ENCODE data around the gene CLVS2.

CLVS2 gene

GRCh38 chr6:123118811-123119210 is 122.8 kb downstream of the CLVS2 start:
- TF ChIP-seq, protein P1, sequence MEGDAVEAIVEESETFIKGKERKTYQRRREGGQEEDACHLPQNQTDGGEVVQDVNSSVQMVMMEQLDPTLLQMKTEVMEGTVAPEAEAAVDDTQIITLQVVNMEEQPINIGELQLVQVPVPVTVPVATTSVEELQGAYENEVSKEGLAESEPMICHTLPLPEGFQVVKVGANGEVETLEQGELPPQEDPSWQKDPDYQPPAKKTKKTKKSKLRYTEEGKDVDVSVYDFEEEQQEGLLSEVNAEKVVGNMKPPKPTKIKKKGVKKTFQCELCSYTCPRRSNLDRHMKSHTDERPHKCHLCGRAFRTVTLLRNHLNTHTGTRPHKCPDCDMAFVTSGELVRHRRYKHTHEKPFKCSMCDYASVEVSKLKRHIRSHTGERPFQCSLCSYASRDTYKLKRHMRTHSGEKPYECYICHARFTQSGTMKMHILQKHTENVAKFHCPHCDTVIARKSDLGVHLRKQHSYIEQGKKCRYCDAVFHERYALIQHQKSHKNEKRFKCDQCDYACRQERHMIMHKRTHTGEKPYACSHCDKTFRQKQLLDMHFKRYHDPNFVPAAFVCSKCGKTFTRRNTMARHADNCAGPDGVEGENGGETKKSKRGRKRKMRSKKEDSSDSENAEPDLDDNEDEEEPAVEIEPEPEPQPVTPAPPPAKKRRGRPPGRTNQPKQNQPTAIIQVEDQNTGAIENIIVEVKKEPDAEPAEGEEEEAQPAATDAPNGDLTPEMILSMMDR (IDR thresholded peaks at IDR 0.05): no peak

More at GRCh38 chr6:123118811-123119210, 122.8 kb downstream of the CLVS2 start:
- Histone ChIP-seq H3K27ac (no peak overlapping the region), H3K36me3 (no peaks in the 10 kb centered on the region), H3K27me3 (no peaks in the 10 kb centered on the region), H3K4me1 (no peaks in the 10 kb centered on the region), H3K9me3 (no peaks in the 10 kb centered on the region), H3K4me3 (no peak overlapping the region)
- DNase-seq: no peak
- intact Hi-C loops (cut with DNase I; ENCODE audit: low total_unique reads): no loop called here
